GM23338 (cell line): Measurements from ENCODE around the gene RPS14. TPM values are rescaled to one million over a fixed set of nuclear protein-coding genes. Genes with fewer than 3 reads are reported as not detected.

Experiments
- ATAC-seq: fragments of 200-7000 bp; cut with Tn5 transposase; 3 replicates; pipeline ENCODE4 v1.9.1; 2020
- DNase-seq: peaks from one replicate; pipeline ENCODE4 v3.0.0-alpha.2; 2015; ENCODE audit warnings: low spot score
- H2AFZ ChIP-seq: fragments of 200-600 bp; sonication (generic); 2 replicates; pipeline ENCODE4 v1.8.0; 2016; ENCODE audit warnings: antibody characterized with exemption, mild to moderate bottlenecking, moderate library complexity
- H3F3A ChIP-seq: fragments of 200-600 bp; sonication (generic); replicated peaks from 2 replicates; pipeline ENCODE4 v1.8.0; 2017; ENCODE audit warnings: antibody characterized with exemption, mixed run types, low read depth
- H3K27ac ChIP-seq: fragments of 200-600 bp; sonication (generic); 2 replicates; pipeline ENCODE4 v1.6.1; 2016; ENCODE audit warnings: low read depth
- H3K27me3 ChIP-seq: fragments of 200-600 bp; sonication (generic); 2 replicates; pipeline ENCODE4 v1.8.0; 2016; ENCODE audit warnings: mild to moderate bottlenecking, mixed run types, moderate library complexity; ENCODE audit not compliant: insufficient read depth
- H3K36me3 ChIP-seq: fragments of 200-600 bp; sonication (generic); 2 replicates; pipeline ENCODE4 v1.8.0; 2016; ENCODE audit warnings: mild to moderate bottlenecking; ENCODE audit not compliant: insufficient read depth
- H3K4me1 ChIP-seq: fragments of 200-600 bp; sonication (generic); 2 replicates; pipeline ENCODE4 v1.8.0; 2016; ENCODE audit warnings: mild to moderate bottlenecking, moderate library complexity; ENCODE audit not compliant: insufficient read depth
- H3K4me2 ChIP-seq: fragments of 200-600 bp; sonication (generic); 2 replicates; pipeline ENCODE4 v1.7.1; 2017; ENCODE audit warnings: mixed run types
- H3K4me3 ChIP-seq: fragments of 200-600 bp; sonication (generic); 2 replicates; pipeline ENCODE4 v1.6.1; 2016; ENCODE audit warnings: mixed run types
- H3K79me2 ChIP-seq: fragments of 200-600 bp; sonication (generic); replicated peaks from 2 replicates; pipeline ENCODE4 v1.8.0; 2017; ENCODE audit warnings: mild to moderate bottlenecking; ENCODE audit not compliant: insufficient read depth
- H3K9me2 ChIP-seq: fragments of 200-600 bp; sonication (generic); 2 replicates; pipeline ENCODE4 v1.8.0; 2017; ENCODE audit not compliant: insufficient read depth
- H4K20me1 ChIP-seq: fragments of 200-600 bp; sonication (generic); replicated peaks from 2 replicates; pipeline ENCODE4 v1.8.0; 2017; ENCODE audit warnings: mild to moderate bottlenecking; ENCODE audit not compliant: insufficient read depth
- H3K27ac Mint-ChIP-seq: 2 replicates; pipeline ENCODE4 v1.8.0; 2020; ENCODE audit warnings: inconsistent platforms, mild to moderate bottlenecking, moderate library complexity, mixed read lengths
- H3K27me3 Mint-ChIP-seq: 3 replicates; pipeline ENCODE4 v1.8.0; 2022; ENCODE audit warnings: low read depth, mild to moderate bottlenecking, moderate library complexity, mixed read lengths, inconsistent platforms; ENCODE audit not compliant: insufficient read depth, poor library complexity
- H3K36me3 Mint-ChIP-seq: 3 replicates; pipeline ENCODE4 v1.8.0; 2021; ENCODE audit warnings: low read depth, mild to moderate bottlenecking, inconsistent platforms, moderate library complexity, mixed read lengths
- H3K4me1 Mint-ChIP-seq: 3 replicates; pipeline ENCODE4 v1.8.0; 2020; ENCODE audit warnings: mild to moderate bottlenecking, inconsistent platforms, mixed read lengths
- H3K4me3 Mint-ChIP-seq: 3 replicates; pipeline ENCODE4 v1.8.0; 2021; ENCODE audit warnings: moderate library complexity, mild to moderate bottlenecking, inconsistent platforms, mixed read lengths
- H3K9me3 Mint-ChIP-seq: 3 replicates; pipeline ENCODE4 v1.8.0; 2020; ENCODE audit warnings: moderate library complexity, mild to moderate bottlenecking, inconsistent platforms, mixed read lengths
- EZH2phosphoT487 ChIP-seq: fragments of 200-600 bp; sonication (generic); IDR thresholded peaks from one replicate; pipeline ENCODE4 v1.8.1; 2018; ENCODE audit warnings: antibody characterized with exemption; ENCODE audit not compliant: unreplicated experiment
- NANOG ChIP-seq: IDR thresholded peaks from 2 replicates; pipeline ENCODE4 v1.6.1; 2016; ENCODE audit warnings: antibody characterized with exemption, borderline replicate concordance
- POLR2AphosphoS5 ChIP-seq: IDR thresholded peaks from 2 replicates; pipeline ENCODE4 v1.6.1; 2016; ENCODE audit warnings: antibody characterized with exemption, low read depth
- ZNF114 ChIP-seq: fragments of 250-450 bp; sonication (Bioruptor Pico); IDR thresholded peaks from 2 replicates; pipeline ENCODE4 v1.5.0; 2020; ENCODE audit warnings: mild to moderate bottlenecking, moderate library complexity
- ZNF331 ChIP-seq: fragments of 250-450 bp; sonication (Bioruptor Pico); IDR thresholded peaks from 2 replicates; pipeline ENCODE4 v1.5.0; 2020; ENCODE audit warnings: low read depth, mild to moderate bottlenecking, moderate library complexity
- ZNF462 ChIP-seq: fragments of 250-450 bp; sonication (Bioruptor Pico); IDR thresholded peaks from 2 replicates; pipeline ENCODE4 v1.5.0; 2020; ENCODE audit warnings: mild to moderate bottlenecking, moderate library complexity
- polyA plus RNA-seq: library from polyadenylated mRNA; unstranded; fragments of >200 nt; fragmentation: Nextera tagmentation; extraction: Ambion mirVana; gene quantifications from 2 replicates; pipeline ENCODE4 v1.2.1, GENCODE V29; 2016
- total RNA-seq: library from RNA; depleted of rRNA; stranded (reverse); fragments of >200 nt; shearing (Covaris generic); gene quantifications from 2 replicates; pipeline ENCODE4 v1.2.3, GENCODE V29; 2014

The RPS14 gene
- total and polyA plus RNA-seq, 2 experiments from 2014 or later = 1,443 to 2,790 TPM

GRCh38 chr5:150431574-150431973 lies 18.0 kb downstream of the RPS14 start:
- H3F3A ChIP-seq = no peaks in the 10 kb centered on the region
- no peak for DNase-seq
- ATAC-seq = no peak

GRCh38 chr5:150431048-150431447 lies 18.5 kb downstream of the RPS14 start:
- Mint-ChIP-seq H3K9me3 (no peaks in the 10 kb centered on the region), H3K36me3 (no peaks in the 10 kb centered on the region; the same call in 2 of the 3 replicates), H3K27me3 (peaks cover 17% of the 10 kb centered on the region), H3K4me1 (no peaks in the 10 kb centered on the region), H3K27ac (no peak overlapping the region), H3K4me3 (no peak overlapping the region)
- DNase-seq (no peak), ATAC-seq (no peak)
- Histone ChIP-seq H3K27me3 (no peaks in the 10 kb centered on the region), H3K4me3 (no peak overlapping the region), H4K20me1 (no peaks in the 10 kb centered on the region), H3K9me2 (no peaks in the 10 kb centered on the region), H3K4me1 (no peaks in the 10 kb centered on the region), H2AFZ (no peak overlapping the region), H3K27ac (no peak overlapping the region), H3K36me3 (no peaks in the 10 kb centered on the region), H3K4me2 (no peak overlapping the region), H3K79me2 (no peaks in the 10 kb centered on the region), H3F3A (no peaks in the 10 kb centered on the region)
- TF ChIP-seq ZNF114 (CRISPR knock-in tag) = no peak
- no peak for TF ChIP-seq POLR2AphosphoS5
- no peak for TF ChIP-seq ZNF462 (CRISPR knock-in tag)
- TF ChIP-seq EZH2phosphoT487 = no peak
- no peak for TF ChIP-seq NANOG

More at GRCh38 chr5:150431574-150431973, 18.0 kb downstream of the RPS14 start:
- H3K4me2 ChIP-seq = no peak overlapping the region
- H4K20me1 ChIP-seq = no peaks in the 10 kb centered on the region
- H3K4me1 ChIP-seq = no peaks in the 10 kb centered on the region
- Mint-ChIP-seq H3K27ac (no peak overlapping the region), H3K36me3 (no peaks in the 10 kb centered on the region; the same call in 2 of the 3 replicates), H3K4me3 (no peak overlapping the region), H3K27me3 (peaks cover 17% of the 10 kb centered on the region), H3K9me3 (no peaks in the 10 kb centered on the region), H3K4me1 (no peaks in the 10 kb centered on the region)
- H3K4me3 ChIP-seq = no peak overlapping the region
- no peak overlapping the region for H2AFZ ChIP-seq
- no peaks in the 10 kb centered on the region for H3K9me2 ChIP-seq
- TF ChIP-seq ZNF331 (CRISPR knock-in tag) (no peak), NANOG (no peak)
- no peak overlapping the region for H3K27ac ChIP-seq
- H3K36me3 ChIP-seq = no peaks in the 10 kb centered on the region
- H3K79me2 ChIP-seq = no peaks in the 10 kb centered on the region
- no peaks in the 10 kb centered on the region for H3K27me3 ChIP-seq
